ENCODE data around the gene OR6K2.
"Not testable (repeated sequence)": the region's sequence is repeated elsewhere in the genome, so short reads cannot be mapped to it uniquely, and the experiment has no call there.

OR6K2 gene, protein sequence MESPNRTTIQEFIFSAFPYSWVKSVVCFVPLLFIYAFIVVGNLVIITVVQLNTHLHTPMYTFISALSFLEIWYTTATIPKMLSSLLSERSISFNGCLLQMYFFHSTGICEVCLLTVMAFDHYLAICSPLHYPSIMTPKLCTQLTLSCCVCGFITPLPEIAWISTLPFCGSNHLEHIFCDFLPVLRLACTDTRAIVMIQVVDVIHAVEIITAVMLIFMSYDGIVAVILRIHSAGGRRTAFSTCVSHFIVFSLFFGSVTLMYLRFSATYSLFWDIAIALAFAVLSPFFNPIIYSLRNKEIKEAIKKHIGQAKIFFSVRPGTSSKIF

DNA sequence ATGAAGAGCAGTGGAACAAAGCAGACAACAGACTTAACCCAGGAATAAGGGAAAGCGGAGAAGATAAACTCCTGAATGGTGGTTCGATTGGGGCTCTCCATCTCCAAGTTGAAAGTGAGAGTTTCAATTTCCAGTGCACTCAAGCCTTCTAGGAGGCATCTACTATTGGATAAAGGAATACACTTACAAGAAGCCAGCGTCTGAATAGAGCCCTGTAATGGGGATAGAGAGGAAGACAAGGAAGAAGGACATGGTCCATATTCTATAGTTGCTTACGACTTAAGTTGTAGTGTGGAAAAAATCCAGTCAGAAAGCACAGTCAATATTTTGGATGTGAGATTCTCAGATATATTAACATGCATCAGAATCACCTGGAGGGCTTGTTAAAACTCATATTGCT is at the start of gene OR6K2:
OR6K2 (minus strand) TSS at position 101 of the 400 bp plus-strand sequence; CDS start at position 101, 0 bp downstream.
- no peak for DNase-seq

DNA sequence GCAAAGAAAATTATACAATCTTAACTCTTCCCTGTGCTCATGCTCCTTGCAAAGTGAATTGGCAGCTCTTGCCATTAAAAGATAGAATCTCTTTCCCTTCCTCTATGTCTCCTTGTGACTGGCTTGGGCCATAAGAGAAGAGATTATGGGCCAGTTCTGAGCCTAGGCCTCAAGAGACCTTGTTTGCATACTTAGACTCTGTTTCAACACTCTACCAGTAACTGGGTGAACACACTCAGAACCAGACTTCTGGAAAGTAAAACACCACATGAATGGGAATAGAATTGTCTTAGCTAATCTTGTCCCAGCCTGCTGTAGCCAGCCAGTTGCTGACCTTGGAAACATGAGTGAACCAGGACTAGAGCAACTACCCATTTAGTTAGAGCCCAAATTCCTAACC is 35.4 kb upstream of the OR6K2 start:
- no peak for DNase-seq

DNA sequence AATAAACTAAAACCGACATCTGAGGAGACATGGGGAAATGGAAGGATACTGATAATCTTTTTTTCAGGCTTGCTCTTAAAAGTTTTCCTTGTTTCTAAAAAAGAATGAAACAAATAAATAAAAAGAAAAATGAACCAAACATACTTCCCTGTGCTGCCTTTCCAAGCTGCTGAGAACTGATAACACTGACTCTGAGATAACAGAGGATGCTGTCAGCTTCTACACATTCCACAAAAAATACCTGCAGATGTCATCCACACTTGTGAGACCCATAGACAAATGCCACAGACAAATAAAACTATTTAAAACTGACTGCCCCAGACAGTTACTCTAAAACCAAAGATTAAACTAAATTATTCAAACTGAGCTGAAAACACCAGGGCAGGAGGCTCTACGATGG is 32.1 kb upstream of the OR6K2 start:
- DNase-seq = no peak

DNA sequence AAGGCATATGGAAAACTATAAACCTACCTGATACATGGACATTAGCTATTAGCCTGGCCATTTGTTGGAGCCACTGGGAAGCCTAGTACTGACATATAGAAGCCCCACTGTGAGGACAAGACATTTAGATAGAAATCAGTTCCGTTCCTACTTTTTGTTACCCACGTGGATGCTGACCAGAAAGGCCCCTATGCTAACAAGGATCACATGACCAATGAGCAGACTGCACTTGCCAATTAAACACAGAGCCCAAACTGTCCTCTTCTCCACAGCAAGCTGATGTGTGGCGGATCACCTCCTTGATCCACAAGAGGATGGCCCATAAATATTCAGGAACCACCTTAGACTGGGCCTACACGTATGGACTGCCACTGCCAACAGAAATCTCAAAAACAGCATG is 31.3 kb upstream of the OR6K2 start:
- no peak for DNase-seq

DNA sequence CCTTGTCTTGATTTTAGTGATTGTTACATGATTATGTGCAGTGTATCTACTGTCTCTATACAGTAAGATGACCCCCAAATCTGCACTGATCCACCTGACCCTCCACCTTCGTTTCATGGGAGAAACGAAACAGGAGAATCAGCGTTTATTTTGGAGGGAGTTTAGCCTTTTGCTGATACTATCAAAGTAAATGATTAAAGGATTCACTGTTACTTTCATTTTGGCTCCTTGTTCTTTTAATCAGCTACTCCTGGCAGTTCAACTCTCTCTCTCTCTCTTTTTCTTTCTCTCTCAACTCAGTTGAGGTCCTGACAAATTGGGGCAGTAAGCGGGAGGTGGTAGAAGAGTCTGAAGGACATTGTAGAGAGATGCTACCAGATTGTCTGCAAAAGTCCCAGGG is 30.0 kb upstream of the OR6K2 start:
- DNase-seq = no peak

DNA sequence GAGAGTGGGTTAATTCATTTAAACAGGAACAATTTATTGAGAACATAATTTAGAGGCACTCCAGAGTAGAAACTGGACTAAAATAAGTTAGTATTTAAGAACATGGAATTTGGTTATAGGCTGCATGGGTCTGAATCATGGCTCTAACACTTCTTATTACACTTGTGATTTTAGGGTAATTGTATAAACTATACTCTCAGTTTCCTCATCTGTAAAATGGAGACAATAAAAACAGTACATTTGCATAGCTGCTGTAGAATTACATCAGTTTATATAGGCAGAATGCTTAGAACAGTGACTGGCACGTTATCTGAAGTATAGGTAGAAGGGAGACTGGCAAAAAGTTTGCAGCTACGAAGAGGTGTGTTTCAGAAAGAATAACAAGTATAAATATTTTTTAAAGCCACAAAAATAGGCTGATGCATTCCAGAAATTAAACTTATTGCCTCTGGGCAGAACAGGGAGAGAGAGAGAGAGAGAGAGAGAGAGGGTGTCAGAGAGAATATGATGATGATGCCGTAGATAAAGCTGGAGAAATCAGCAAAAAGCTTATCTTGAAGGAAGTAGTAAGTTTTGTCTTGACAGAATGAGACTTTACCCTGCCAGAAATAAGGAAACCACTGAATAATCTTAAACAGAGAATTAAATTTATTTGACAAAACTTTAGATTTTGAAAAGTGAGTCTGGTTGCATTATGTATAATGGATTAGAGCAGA is 28.2 kb upstream of the OR6K2 start:
- DNase-seq = no peak

DNA sequence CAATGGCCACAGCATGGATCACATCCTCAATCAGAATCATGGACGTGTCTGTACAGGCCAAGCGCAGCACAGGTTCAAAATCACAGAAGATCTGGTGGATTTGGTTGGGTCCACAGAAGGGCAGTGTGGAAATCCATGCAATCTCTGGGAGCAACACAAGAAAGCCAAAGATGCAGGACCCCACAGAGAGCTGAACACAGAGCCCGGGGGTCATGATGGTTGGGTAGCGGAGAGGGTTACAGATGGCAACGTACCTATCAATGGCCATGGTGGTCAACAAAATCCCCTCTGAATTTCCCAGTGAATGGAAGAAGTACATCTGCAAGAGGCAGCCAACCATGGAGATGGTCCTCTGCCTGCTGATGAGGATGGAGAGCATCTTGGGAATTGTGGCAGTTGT is 24.0 kb upstream of the OR6K2 start:
- no peak for DNase-seq

DNA sequence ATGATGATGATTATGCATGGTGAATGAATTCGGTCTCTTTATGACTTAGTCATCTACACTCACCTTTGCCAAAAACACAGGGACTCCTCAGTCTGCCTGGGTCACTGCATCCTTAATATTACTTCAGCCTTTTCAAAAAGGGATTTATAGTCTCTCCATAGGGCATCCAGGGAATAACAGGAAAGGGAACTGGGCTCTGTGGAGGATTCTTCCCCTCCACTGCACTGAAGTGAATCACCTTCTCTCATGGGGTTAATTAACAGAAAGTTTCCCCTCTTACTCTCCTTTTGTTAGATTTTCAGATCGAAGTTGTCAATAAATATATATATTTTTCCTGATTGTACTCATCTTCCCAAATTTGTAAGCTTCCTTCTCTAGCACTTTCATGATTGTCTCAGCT is 20.2 kb upstream of the OR6K2 start, which contains the start of gene OR6K3:
OR6K3 (minus strand) TSS at position 101 of the 400 bp plus-strand sequence. CDS start 2,605 bp downstream, outside the sequence.
- DNase-seq = no peak

DNA sequence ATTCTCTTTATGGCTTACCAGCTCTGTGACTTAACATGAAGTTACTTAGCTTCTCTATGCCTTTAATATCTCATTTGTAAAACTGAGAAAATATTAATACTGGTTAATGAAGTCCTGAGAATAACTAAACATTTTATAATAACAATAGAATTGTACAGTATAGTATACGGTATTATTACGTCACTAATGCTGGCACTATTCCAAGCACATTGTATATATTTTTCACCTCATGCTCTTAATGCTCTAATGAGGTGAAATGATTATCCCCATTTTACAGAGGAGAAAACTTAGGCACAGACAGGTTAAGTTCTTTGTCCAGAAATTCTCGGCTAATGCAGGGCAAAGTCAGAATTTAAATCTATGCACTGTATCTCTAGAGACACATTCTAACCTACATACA is 19.2 kb upstream of the OR6K2 start:
- DNase-seq = no peak

DNA sequence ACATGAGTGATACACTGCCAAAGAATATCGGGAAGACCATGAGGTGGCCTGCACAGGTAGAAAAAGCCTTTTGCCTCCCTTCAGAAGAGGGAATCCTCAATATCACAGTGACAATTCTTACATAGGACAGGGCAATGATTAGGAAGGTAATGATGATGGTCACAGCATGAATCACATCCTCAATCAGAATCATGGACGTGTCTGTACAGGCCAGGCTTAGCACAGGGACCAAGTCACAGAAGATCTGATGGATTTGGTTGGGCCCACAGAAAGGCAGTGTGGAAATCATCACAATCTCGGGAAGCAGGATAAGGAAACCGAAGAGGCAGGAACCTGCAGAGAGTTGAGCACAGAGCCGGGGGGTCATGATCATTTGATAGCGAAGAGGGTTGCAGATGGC is 16.9 kb upstream of the OR6K2 start:
- no peak for DNase-seq

DNA sequence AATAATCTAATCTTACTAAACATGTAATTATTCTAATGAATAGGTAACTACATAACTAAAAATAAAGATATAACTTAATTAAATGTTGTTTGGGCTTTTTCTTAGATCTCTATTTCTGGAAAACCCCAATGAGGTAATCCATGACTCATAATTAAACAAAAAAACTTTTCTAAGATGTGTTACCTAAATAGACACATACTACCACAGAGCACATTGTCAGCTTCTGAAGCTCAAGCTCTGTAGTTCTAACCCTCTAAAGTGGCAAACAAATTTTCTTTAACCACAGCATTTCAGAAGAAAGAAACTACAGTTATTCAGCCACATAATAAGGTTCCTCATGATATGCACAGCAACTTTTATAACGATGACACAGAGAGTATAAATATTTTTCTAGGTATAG is 15.9 kb upstream of the OR6K2 start:
- no peak for DNase-seq

DNA sequence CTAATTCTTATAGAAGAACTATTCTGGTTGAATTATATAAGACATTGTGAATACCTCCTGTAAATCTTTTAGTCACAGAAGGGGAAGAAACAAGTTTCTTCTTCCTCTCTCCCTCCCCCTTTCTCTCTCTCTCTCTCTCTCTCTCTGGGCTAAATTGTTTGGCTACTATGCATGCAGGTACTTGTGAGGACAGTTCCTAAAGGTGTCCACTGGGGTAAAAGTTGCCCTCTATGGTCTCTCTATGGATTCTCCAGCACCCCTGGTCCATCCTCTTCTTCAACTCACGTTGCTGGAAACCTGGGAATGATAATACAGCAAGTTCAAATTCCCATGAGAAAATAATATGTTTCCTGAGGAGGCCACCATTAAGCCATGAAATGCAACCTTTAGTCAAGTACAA is 14.3 kb upstream of the OR6K2 start:
- DNase-seq = no peak

DNA sequence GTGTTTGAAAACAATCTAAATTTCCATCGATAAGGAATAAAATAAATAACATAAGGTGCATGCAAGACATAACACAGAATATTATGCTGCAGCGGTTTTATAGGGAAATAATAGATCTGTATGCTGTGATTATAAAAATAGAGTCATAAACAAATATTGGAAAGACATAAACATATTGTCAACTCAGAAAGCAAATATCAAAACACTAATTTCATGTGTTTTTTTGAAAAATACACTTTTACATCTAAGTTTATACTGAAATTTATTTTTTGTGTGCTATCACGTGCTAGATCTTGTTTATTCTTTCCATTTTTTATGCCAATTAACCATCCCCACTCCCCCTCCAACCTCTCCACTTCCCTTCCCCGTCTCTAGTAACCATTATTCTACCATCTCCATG is 10.6 kb upstream of the OR6K2 start:
- DNase-seq = no peak

DNA sequence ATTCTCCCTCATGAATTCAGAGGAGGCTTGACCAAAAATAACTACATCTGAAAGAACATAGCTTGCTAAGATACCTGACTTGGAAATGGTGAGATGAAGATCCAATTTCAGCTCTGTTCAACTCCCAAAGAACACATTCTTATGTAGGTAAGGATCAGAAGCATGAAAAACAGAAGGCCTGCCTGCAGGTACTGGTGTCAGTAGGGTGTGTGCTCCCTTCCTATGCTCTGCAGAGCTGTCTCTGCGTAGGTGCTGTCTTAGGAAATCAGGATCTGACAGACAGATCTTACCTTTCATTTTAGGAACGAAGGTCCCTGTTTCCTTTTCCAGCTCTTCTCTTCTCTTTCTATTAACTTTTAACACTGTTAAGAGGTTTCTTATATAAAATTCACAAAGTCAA is 5.6 kb upstream of the OR6K2 start:
- no peak for DNase-seq

DNA sequence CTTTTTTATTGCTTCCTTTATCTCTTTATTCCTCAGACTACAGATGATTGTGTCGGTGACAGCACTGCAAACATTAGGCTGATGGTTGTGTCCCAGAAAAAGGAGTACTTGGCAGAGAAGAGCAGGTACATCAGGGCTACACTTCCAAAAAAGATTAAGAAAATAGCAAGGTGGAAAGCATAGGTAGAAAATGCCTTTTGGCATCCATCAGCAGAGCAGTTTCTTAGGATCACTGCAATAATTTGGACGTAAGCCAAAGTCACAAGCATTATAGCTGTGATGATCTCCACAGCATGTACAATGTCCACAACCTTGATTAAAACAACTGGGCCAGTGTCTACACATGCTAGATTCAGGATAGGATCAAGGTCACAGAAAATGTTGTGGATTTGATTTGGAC is 5.9 kb downstream of the OR6K2 start:
- no peak for DNase-seq

DNA sequence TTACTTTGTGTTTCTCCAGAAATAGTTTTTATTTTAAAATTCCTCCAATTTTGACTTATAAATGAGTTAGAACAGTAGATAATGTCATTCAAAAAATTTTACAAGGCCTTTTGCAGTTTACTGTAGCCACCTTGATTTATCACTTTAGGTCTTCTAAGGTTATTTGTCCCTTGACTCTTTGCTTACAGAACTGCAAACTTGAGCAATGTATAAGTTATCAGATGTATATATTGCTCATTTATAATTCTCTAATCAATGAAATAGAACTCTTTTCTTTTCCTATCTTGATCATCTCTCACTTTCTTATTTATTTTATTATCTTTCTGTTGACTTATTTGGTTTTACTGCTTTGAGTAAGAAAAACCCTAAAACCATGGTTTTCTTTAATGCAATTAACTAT is 8.1 kb downstream of the OR6K2 start:
- DNase-seq = no peak

DNA sequence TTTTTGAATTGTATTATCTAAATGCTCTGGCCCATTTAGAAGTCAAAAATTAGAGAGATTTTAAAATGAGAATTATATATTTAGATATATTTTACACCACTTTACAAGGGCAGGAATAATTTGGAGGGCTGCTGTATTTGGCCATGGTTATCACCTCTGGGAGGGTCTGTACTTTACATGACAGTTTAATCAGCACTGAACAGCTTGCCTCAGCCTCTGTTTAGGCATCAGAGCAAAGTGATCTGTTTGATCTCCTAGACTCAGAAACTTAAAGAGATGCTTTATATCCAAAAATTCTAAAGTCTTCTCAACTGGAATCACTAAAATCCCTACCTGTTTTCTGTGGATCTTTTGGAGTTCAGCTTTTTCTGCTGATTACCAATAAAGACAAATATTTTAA is 8.5 kb downstream of the OR6K2 start:
- DNase-seq = no peak

DNA sequence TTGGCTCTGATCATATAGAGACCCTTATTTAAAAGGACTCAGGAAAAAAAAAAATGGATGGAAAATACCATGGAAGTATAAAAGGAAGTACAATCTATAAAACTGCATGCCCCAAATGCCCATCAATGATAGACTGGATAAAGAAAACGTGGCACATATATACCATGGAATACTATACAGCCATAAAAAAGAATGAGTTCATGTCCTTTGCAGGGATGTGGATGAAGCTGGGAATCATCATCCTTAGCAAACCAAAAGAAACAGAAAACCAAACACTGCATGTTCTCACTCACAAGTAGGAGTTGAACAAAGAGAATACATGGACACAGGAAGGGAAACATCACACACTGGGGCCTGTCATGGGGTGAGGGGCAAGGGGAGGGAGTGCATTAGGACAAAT is 9.3 kb downstream of the OR6K2 start:
- DNase-seq = not testable (repeated sequence)

DNA sequence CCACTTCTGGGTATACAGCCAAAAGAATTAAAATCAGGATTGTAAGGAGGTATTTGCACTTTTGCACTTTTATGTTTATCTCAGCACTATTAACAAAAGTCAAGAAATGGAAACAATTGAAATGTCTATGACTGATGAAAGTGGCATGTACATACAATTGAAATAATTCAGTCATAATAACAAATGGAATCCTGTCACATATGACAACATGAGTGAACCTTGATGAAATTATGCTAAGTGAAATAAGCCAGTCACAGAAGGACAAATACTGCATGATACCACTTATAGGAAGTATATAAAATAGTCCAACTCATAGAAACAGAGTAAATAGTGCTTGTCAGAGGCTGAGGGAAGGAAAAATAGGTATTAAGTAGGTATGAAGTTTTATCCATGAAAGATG is 10.6 kb downstream of the OR6K2 start:
- no peak for DNase-seq

DNA sequence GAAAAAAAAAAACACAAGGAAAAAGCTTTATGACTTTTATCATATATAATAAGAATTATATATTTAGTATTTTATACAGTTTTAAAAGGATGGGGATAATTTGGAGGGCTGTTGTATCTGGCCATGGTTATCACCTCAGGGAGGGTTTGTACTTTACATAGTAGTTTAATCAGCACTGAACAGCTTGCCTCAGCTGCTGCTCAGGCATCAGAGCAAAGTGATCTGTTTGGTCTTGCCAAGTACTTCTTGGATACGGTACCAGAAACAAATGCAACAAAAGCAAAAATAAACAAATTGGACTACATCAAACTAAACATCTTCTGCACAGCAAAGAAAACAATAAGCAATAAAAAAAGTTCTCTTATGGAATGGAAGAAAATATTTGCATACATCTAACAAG is 11.3 kb downstream of the OR6K2 start:
- no peak for DNase-seq

DNA sequence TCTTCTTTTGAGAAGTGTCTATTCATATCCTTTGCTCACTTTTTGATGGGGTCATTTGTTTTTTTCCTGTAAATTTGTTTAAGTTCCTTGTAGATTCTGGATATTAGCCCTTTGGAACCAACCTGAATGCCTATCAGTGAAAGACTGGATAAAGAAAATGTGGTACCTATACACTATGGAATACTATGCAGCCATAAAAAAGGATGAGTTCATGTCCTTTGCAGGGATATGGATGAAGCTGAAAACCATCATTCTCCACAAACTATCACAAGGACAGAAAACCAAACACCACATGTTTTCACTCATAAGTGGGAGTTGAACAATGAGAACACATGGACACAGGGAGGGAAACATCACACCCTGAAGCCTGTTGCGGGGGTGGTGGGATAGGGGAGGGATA is 12.1 kb downstream of the OR6K2 start:
- DNase-seq = not testable (repeated sequence)

DNA sequence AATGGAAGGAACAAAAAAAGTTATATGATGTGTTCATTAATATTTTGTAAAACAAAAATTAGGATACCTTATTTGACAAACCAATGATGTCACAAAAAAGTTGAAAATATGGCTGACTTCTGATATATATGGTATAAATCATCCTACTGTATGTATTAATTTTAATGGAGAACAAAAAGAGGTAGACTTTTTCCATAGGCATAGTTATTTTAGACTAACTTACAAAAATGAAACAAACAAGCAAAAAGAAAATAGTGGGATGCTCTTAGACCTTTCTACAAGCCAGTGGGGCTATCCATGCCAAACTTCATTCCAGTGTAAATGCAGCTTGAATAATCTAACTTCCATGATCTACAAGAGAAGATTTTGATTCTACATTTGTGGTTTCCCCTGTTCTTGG is 13.4 kb downstream of the OR6K2 start:
- no peak for DNase-seq

DNA sequence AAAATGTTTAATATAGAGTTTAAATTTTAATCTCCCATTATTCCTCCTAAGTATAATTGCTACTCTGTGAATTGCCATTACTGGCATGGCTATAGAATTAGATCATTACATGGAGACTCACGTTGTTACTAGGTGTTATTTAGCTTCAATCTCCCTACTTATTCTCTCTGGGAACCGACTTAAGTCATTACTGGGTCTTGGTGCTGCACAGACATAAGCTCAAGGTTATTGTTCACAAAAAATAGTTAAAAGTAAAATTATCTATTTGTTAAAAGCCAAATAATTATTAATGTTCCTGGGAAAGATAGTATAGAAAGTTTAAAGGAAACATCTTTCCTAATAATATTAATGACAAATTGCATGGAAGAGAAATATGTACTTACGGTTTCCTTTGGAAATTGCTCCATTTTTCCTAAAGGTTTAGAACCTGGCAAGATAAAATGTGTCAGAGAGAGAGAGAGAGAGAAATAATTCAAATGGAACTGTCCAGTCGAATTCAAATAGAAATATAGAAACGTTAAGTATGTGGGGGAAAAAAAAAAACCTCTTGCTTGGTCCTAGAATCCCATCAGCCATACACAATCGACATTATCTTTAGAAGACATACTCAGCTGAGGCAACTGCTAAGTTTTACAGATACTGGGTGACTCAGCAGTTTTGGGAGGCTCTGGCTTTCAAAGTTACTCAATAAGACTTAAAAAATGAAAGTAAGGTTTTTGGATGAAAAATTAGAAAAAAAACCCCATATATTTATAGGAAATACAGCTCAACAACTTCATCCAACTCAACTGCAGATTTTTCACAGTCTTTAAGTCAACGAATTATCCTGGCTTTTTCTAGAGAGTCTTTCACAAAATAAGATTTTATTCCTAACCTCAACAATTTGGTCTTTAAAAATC is 14.1 kb downstream of the OR6K2 start, which contains the start of gene SPTA1:
SPTA1 (minus strand) TSS at position 605 of the 899 bp plus-strand sequence; CDS start at position 407, 198 bp downstream.
- no peak for DNase-seq
